Sigmoid colon (tissue), 4 donors: ENCODE measurements around the gene ANXA3.

Experiments
- POLR2A ChIP-seq, 2 donors: fragments of 450-650 bp; IDR thresholded peaks; one replicate each; pipeline ENCODE4 v1.6.1; 2016; ENCODE audit warnings: antibody characterized with exemption in 2 of 2, mild to moderate bottlenecking in 2 of 2, moderate library complexity in 2 of 2
- POLR2AphosphoS5 ChIP-seq, 4 donors: sonication (generic); formaldehyde crosslinking; IDR thresholded peaks; one replicate each; pipeline ENCODE4 v1.6.1; 2017; ENCODE audit warnings: antibody characterized with exemption in 4 of 4
- TF ChIP-seq, protein P1 (sequence below), 4 experiments: fragments of 450-650 bp in 3 of 4; fragments of 200-600 bp in 1 of 4; IDR thresholded peaks; one replicate each; pipeline ENCODE4 v1.5.1; 2016 to 2019; ENCODE audit warnings: antibody characterized with exemption in 4 of 4, mild to moderate bottlenecking in 3 of 4, moderate library complexity in 2 of 4

- TF ChIP-seq, protein P1, sequence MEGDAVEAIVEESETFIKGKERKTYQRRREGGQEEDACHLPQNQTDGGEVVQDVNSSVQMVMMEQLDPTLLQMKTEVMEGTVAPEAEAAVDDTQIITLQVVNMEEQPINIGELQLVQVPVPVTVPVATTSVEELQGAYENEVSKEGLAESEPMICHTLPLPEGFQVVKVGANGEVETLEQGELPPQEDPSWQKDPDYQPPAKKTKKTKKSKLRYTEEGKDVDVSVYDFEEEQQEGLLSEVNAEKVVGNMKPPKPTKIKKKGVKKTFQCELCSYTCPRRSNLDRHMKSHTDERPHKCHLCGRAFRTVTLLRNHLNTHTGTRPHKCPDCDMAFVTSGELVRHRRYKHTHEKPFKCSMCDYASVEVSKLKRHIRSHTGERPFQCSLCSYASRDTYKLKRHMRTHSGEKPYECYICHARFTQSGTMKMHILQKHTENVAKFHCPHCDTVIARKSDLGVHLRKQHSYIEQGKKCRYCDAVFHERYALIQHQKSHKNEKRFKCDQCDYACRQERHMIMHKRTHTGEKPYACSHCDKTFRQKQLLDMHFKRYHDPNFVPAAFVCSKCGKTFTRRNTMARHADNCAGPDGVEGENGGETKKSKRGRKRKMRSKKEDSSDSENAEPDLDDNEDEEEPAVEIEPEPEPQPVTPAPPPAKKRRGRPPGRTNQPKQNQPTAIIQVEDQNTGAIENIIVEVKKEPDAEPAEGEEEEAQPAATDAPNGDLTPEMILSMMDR (IDR thresholded peaks at IDR 0.05): no peak
- no peak for TF ChIP-seq POLR2AphosphoS5 (IDR thresholded peaks at IDR 0.05)
- TF ChIP-seq POLR2A (IDR thresholded peaks at IDR 0.05): no peak
Observed at GRCh38 chr4:78606530-78607095, 55.0 kb downstream of the ANXA3 start.
